NCI-H128 (cell line): ENCODE data around the gene RBPJL.

Source experiments
- DNase-seq: peaks from one replicate; lab custom pipeline; 2025; ENCODE audit not compliant: unreplicated experiment; lab: John Stamatoyannopoulos, UW

The RBPJL gene

GRCh38 chr20:45316150-45317080 is 9.8 kb downstream of the RBPJL start:
- no peak for DNase-seq

DNA sequence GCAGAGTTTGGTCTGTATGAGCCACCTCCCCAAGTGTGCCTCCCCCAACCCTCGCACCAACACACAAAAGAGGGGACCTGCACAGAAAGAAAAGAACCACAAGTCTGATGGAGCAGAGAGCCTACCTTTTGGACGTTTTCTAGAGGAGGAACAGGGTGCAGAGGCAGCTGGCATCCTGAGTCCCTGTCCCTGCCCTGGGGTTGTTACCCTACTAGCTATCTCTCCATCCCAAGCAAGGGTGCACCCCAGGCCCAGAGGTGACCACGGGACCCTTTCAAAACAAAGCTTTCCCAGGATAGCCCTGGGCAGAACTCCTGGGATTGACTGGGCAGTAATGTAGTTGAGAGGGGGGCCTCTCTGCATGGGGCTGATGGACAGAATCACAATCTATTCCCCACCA is 11.2 kb downstream of the RBPJL start:
- DNase-seq: no peak

DNA sequence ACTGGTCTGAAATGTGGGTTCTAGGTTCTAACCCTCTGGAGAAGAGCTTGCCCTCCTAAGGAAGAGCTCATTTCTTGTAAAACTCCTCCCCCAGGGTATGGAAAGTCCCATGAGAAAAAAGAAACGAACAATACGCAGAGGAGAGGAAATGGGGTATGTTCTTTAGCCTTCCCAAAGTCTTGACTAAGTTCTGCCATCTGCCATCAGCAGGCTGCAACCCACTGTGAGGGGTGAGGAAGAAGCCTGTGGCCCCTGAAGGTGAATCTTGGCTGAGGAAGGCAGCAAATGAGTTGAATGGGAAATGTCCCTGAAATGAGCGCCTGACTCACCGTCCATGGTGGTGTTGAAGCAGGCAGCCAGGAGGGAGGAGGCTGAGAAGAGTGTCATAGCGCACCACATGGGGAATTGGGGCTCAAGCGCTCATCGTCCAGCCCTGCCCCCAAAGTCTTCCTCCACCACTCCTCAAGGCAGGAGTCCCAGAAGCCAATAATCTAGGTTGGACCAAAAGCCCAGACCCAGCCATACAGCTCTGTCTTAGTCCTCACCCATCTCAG is 11.8 kb downstream of the RBPJL start:
- DNase-seq: no peak

GRCh38 chr20:45318948-45319347 is 12.3 kb downstream of the RBPJL start:
- DNase-seq: no peak

GRCh38 chr20:45320948-45321595 is 14.4 kb downstream of the RBPJL start:
- no peak for DNase-seq

- no peak for DNase-seq
These were observed 16.3 kb downstream of the RBPJL start for GRCh38 chr20:45322952-45323383.

- DNase-seq: no peak
These were observed 17.1 kb downstream of the RBPJL start for GRCh38 chr20:45323731-45324130.

DNA sequence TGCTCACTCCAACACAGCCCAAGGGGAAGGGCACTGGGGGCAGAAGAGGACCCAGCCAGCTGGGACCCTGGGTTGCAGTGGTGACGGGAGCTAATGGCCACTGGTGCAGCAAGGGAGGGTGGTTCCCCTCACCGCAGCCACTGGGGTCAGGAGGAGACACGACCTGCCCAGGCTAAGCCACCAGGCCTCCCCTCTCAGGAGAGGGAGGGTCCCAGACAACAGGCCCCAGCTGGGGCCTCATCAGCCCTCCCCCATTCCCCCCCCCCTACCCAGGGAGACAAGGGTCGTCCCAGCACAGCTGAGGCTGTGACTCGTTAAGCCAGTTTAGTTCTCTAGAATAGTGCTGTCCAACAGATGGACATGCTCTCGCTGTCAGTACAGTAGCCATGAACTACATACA is 18.7 kb downstream of the RBPJL start:
- no peak for DNase-seq

DNA sequence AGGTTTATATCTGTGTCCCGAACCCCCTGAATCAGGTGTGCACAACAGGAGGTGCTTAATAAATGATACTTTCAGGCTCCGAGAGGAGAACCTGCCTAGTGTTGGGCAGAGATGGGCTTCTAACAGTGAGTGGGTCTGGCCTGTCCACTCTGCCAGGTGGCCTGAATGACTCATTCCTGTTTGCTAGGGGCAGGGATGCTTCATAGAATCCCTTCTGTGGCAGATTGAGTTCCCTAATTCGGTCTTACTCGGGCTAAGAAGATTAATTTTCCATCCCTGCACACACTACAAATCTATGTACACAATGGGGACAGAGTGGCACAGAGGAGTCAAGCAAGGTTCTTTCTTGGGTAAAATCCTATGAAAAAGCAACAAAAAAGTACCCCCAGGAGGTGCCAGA is 21.8 kb downstream of the RBPJL start:
- no peak for DNase-seq

DNA sequence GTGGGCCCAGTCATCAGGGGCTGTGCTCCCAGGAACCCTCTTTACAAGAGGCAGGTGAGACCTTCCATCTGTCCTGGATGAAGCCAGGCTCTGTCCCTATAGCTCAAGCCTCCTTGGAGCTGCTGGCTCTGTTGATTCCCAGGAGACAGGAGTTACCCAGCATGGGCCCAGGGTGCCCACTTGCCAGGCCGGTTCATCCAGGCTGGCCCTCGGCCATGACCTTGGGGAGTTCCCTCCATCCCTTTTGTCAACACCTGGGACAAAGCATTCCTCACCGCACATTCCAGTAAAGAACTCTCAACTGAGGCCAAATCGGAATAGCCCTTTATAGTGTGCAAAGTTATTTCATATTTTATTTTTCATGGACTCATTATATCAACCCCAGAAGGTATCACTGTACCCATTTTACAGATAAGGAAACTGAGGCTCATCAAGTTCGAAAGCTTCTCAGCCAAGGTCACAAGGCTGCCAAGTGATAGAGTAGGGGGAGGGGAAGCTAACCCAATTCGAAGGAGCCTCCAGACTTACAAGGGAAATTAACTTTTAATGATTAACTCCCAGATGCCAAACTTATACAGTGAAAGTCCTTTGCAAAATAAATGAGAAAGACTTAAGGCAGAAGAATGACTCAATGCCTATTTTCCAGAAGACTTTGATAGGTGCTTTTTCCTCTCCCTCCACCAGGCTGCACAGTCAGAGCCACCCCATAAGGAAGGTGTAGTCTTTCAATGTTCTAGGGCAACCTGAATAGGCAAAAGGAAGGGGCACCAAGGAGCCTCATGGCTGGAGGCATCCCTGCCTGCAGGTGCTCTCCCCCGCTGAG is 23.1 kb downstream of the RBPJL start:
- no peak for DNase-seq

GRCh38 chr20:45330476-45330875 is 23.8 kb downstream of the RBPJL start:
- DNase-seq: no peak

GRCh38 chr20:45336530-45337366 is 30.1 kb downstream of the RBPJL start:
- no peak for DNase-seq

GRCh38 chr20:45337367-45338120 is 30.9 kb downstream of the RBPJL start:
- DNase-seq: no peak

DNA sequence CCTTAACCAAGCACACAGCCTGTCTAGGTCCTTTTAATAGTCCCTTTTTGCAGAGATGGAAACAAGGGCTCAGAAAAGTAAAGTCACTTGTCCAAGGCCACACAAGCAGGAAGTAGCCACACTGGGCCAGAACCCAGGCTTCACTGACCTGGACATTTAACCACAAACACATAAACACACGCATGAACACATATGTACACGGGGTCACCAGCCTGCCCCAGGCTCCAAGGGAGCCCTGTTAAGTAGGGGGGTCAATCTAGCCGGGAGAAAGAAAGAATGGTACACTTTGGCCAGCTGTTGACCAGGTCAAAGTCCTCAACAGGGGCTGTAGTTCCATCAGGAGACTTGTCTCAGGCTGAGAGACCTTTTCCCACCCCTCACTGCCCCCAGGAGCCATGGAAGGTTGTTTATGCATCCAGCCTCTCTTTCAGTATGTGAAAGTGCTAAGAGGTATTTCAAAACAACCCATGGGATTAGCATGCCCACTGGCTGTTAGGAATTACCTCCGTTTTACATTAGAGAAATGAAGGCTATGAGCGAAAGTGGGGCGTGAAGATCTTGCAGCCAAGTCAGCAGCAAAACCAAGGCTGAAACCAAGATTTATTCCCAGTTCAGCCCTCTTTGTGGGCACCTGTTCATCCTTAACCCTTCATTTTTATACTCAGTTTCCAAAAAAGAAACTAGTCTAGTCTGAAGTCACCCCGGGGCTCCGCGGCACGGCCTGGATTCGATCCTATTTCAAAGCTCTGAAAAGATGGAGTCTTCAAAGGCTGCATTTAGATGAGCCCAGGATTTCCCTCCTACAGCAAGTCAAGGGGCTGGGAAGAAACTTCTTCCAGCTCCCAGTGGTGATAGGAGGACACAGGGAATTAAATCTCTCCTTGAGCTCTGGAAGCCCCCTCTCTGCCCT is 31.7 kb downstream of the RBPJL start:
- no peak for DNase-seq

GRCh38 chr20:45339084-45339483 is 32.4 kb downstream of the RBPJL start:
- DNase-seq: no peak

- no peak for DNase-seq
These were observed 33.2 kb downstream of the RBPJL start for GRCh38 chr20:45339799-45340198.

GRCh38 chr20:45340236-45340847 is 33.7 kb downstream of the RBPJL start:
- no peak for DNase-seq

- no peak for DNase-seq
These were observed 34.3 kb downstream of the RBPJL start for GRCh38 chr20:45340951-45341350.
